Loucy (cell line): ENCODE data around the gene PTPRB.

Source experiments
- H2AFZ ChIP-seq: fragments of 200-600 bp; sonication (generic); 2 replicates; pipeline ENCODE4 v1.6.0; 2016; ENCODE audit warnings: antibody characterized with exemption, mild to moderate bottlenecking, low read length, moderate library complexity
- H3F3A ChIP-seq: fragments of 200-600 bp; 2 replicates; pipeline ENCODE4 v1.6.0; 2016; ENCODE audit warnings: antibody characterized with exemption, low read depth, mild to moderate bottlenecking
- H3K27me3 ChIP-seq: fragments of 200-600 bp; sonication (generic); 2 replicates; pipeline ENCODE4 v1.6.1; 2014; ENCODE audit warnings: low read length, mild to moderate bottlenecking; ENCODE audit not compliant: insufficient read depth, poor library complexity, severe bottlenecking
- H3K36me3 ChIP-seq: fragments of 200-600 bp; sonication (generic); 2 replicates; pipeline ENCODE4 v1.6.1; 2016; ENCODE audit warnings: low read length; ENCODE audit not compliant: insufficient read depth
- H3K4me1 ChIP-seq: fragments of 200-600 bp; sonication (generic); 2 replicates; pipeline ENCODE4 v1.5.1; 2014; ENCODE audit warnings: low read length, mild to moderate bottlenecking; ENCODE audit not compliant: insufficient read depth, poor library complexity, severe bottlenecking
- H3K4me2 ChIP-seq: fragments of 200-600 bp; sonication (generic); 2 replicates; pipeline ENCODE4 v1.6.0; 2014; ENCODE audit warnings: antibody characterized with exemption, low read length, low read depth, mild to moderate bottlenecking; ENCODE audit not compliant: poor library complexity, severe bottlenecking
- H3K4me3 ChIP-seq: fragments of 200-600 bp; sonication (generic); 2 replicates; pipeline ENCODE4 v1.5.1; 2014; ENCODE audit warnings: low read length, mild to moderate bottlenecking, mixed read lengths; ENCODE audit not compliant: poor library complexity, severe bottlenecking
- H3K79me2 ChIP-seq: fragments of 200-600 bp; sonication (generic); 2 replicates; pipeline ENCODE4 v1.6.1; 2014; ENCODE audit warnings: low read length; ENCODE audit not compliant: insufficient read depth
- H3K9ac ChIP-seq: fragments of 200-600 bp; sonication (generic); 2 replicates; pipeline ENCODE4 v1.6.0; 2014; ENCODE audit warnings: mild to moderate bottlenecking, low read depth, low read length, moderate library complexity; ENCODE audit not compliant: poor library complexity, severe bottlenecking
- H3K9me2 ChIP-seq: fragments of 200-600 bp; sonication (generic); replicated peaks from 2 replicates; pipeline ENCODE4 v1.6.1; 2016; ENCODE audit warnings: low read depth, low read length, mixed read lengths
- H3K9me3 ChIP-seq: fragments of 200-600 bp; sonication (generic); 2 replicates; pipeline ENCODE4 v1.6.1; 2014; ENCODE audit warnings: mild to moderate bottlenecking, antibody characterized with exemption, low read length, low read depth; ENCODE audit not compliant: insufficient read depth
- H4K20me1 ChIP-seq: fragments of 200-600 bp; sonication (generic); 2 replicates; pipeline ENCODE4 v1.6.0; 2014; ENCODE audit warnings: antibody characterized with exemption, low read length, mild to moderate bottlenecking; ENCODE audit not compliant: insufficient read depth, poor library complexity, severe bottlenecking
- EZH2phosphoT487 ChIP-seq: fragments of 200-600 bp; IDR thresholded peaks from 2 replicates; pipeline ENCODE4 v1.6.1; 2018; ENCODE audit warnings: antibody characterized with exemption, mild to moderate bottlenecking, moderate library complexity, borderline replicate concordance
- TF ChIP-seq, protein P1 (sequence below): fragments of 200-600 bp; sonication (generic); conservative IDR thresholded peaks from 2 replicates; pipeline ENCODE4 v1.5.1; 2014; ENCODE audit warnings: mild to moderate bottlenecking, antibody characterized with exemption, low read length

The PTPRB gene

DNA sequence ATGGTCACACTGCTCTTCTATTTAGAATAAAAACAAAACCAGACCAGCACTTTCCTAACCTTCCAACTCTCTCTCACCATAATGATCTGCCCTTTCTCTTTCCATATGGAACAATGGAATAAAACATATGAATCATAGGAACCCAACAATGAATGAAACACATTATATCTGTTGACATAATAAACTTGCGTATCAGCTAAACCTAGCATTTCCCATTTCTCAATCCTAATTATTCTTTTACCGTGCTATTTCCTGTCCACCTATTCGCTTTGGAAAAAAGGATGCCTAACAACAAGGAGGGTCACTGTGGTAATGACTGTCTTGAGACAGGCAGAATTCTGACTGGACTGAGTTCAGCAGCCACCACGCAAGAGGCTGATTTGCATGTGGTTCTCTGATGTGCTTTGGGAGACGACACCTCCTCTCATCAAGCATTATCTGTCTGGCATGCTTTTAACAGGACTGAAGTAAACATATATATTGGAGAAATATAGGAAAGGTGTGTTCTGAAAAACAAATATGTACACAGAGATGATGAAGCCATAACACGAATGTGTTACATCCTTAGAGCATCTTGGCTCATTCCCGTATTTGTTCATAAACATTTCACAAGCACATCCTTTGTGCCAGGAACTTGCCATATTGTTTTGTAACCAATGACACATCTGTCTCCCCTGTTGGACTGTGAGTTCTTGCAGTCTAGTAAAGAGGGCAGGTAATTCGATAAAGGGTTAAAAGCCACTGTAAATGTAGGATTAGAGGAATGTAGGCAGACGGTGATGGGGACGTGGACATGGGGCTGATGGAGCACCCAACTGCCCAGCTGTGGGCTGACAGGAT, 87.7 kb downstream of the PTPRB start:
- no peak overlapping the region for H2AFZ ChIP-seq
- no peak overlapping the region for H3K4me3 ChIP-seq
- H3K27me3 ChIP-seq: no peaks in the 10 kb centered on the region
- no peaks in the 10 kb centered on the region for H4K20me1 ChIP-seq
- H3K9ac ChIP-seq: no peak overlapping the region
- no peaks in the 10 kb centered on the region for H3K9me3 ChIP-seq
- H3K4me2 ChIP-seq: no peak overlapping the region
- H3K9me2 ChIP-seq: no peaks in the 10 kb centered on the region
- H3K4me1 ChIP-seq: no peaks in the 10 kb centered on the region
- no peaks in the 10 kb centered on the region for H3K36me3 ChIP-seq
- H3K79me2 ChIP-seq: no peaks in the 10 kb centered on the region
- TF ChIP-seq, protein P1, sequence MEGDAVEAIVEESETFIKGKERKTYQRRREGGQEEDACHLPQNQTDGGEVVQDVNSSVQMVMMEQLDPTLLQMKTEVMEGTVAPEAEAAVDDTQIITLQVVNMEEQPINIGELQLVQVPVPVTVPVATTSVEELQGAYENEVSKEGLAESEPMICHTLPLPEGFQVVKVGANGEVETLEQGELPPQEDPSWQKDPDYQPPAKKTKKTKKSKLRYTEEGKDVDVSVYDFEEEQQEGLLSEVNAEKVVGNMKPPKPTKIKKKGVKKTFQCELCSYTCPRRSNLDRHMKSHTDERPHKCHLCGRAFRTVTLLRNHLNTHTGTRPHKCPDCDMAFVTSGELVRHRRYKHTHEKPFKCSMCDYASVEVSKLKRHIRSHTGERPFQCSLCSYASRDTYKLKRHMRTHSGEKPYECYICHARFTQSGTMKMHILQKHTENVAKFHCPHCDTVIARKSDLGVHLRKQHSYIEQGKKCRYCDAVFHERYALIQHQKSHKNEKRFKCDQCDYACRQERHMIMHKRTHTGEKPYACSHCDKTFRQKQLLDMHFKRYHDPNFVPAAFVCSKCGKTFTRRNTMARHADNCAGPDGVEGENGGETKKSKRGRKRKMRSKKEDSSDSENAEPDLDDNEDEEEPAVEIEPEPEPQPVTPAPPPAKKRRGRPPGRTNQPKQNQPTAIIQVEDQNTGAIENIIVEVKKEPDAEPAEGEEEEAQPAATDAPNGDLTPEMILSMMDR: no peak
- no peak for TF ChIP-seq EZH2phosphoT487
- no peaks in the 10 kb centered on the region for H3F3A ChIP-seq

DNA sequence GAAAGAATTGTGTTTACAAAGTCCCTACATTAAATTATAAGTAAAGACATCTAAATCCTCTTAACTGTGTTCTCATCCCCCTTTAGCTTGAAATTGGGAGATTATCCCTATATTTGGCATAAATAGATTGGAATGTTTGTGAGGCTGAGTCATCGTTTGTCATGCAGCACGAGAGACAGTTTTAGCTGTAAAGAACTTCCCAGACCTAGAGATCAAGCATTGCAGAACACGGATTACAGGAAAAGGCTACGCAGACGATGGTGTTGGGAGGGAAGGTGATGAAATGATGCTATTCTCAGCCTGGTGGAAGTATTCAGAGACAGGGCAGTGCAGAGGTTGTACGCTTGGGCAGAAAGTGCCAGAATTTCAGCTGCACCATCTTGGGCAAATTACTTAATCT, 93.8 kb downstream of the PTPRB start:
- no peaks in the 10 kb centered on the region for H3K36me3 ChIP-seq
- no peak overlapping the region for H2AFZ ChIP-seq
- no peak overlapping the region for H3K4me2 ChIP-seq
- no peaks in the 10 kb centered on the region for H3K4me1 ChIP-seq
- no peaks in the 10 kb centered on the region for H3K79me2 ChIP-seq
- no peak overlapping the region for H3K4me3 ChIP-seq
- H3K27me3 ChIP-seq: no peaks in the 10 kb centered on the region
- H4K20me1 ChIP-seq: no peaks in the 10 kb centered on the region
- H3K9ac ChIP-seq: no peak overlapping the region
- H3K9me3 ChIP-seq: no peaks in the 10 kb centered on the region
- no peaks in the 10 kb centered on the region for H3K9me2 ChIP-seq
- no peaks in the 10 kb centered on the region for H3F3A ChIP-seq
- no peak for TF ChIP-seq EZH2phosphoT487
- TF ChIP-seq, protein P1: no peak

DNA sequence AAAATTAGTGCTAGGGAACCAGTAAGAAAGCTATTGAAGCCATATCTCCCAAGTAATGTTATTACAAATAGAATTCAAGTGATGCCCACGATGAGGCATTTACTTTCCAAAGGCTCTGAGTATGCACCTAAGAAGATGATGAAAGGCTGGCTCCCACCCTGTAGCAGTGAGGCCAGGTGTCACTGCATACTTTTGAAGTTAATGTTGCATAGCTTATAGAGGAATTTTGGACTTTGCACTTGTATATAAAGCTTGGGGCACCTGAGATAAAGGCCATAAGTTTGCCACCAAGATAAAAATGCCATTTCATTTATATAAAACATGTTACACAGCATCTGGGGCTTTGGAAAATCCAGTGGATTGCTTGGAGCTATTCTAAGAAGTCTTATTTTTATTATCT, 96.2 kb downstream of the PTPRB start:
- no peaks in the 10 kb centered on the region for H3K79me2 ChIP-seq
- H3K9ac ChIP-seq: no peak overlapping the region
- no peak overlapping the region for H3K4me2 ChIP-seq
- no peaks in the 10 kb centered on the region for H3K27me3 ChIP-seq
- no peaks in the 10 kb centered on the region for H3K4me1 ChIP-seq
- no peaks in the 10 kb centered on the region for H4K20me1 ChIP-seq
- no peaks in the 10 kb centered on the region for H3K9me2 ChIP-seq
- H3K4me3 ChIP-seq: no peak overlapping the region
- TF ChIP-seq EZH2phosphoT487: no peak
- TF ChIP-seq, protein P1: no peak
- no peaks in the 10 kb centered on the region for H3K9me3 ChIP-seq
- no peaks in the 10 kb centered on the region for H3K36me3 ChIP-seq
- no peaks in the 10 kb centered on the region for H3F3A ChIP-seq
- H2AFZ ChIP-seq: no peak overlapping the region
